Ecto neural progenitor cell (in vitro differentiated cells): ENCODE data around the gene SCAF8.
"Not testable (repeated sequence)": the region's sequence is repeated elsewhere in the genome, so short reads cannot be mapped to it uniquely, and the experiment has no call there.

Experiments used
- DNase-seq: peaks from one replicate; pipeline ENCODE4 v3.0.0-alpha.2; 2018; ENCODE audit warnings: low spot score

The SCAF8 gene

DNA sequence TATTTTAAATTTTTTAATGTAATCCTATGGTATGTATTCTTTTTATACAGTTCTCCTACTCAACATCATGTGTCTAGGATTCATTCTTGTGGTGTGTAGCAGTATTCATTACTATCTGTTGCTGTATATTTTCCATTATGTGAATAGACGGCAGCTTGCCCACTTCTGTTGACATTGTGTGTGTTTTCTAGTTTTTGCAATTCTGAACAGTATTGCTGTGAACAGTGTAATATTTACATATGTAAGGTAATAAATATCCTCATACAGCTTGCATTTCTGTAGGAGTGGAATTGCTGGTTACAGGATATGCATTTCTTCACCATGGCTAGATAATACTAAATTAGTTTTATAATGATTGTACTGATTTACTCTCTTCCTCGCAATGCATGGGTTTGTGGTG lies 51.9 kb downstream of the SCAF8 start:
- no peak for DNase-seq

DNA sequence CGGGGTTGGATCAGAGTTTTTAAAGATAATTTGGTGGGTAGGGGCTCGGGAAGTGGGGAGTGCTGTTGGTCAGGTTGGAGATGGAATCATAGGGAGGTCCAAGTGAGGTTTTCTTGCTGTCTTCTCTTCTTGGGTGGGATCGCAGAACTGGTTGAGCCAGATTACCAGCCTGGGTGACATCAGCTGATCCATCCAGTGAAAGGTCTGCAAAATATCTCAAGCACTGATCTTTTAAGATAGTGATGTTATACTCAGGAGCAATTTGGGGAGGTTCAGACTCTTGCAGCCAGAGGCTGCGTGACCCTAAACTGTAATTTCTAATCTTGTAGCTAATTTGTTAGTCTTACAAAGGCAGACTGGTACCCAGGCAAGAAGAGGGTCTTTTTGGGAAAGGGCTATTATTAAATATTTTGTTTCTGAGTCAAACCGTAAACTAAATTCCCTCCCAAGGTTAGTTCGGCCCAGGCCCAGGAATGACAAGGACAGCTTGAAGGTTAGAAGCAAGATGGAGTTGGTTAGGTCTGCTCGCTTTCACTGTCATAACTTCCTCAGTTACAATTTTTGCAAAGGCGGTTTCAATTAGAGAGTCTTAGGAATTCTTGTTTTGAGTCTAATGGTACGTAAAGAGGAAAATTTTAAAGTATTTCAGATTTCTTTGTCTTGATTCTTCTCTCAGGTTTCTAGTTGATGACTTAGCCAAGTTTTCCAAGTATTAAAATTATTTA lies 53.1 kb downstream of the SCAF8 start:
- no peak for DNase-seq

DNA sequence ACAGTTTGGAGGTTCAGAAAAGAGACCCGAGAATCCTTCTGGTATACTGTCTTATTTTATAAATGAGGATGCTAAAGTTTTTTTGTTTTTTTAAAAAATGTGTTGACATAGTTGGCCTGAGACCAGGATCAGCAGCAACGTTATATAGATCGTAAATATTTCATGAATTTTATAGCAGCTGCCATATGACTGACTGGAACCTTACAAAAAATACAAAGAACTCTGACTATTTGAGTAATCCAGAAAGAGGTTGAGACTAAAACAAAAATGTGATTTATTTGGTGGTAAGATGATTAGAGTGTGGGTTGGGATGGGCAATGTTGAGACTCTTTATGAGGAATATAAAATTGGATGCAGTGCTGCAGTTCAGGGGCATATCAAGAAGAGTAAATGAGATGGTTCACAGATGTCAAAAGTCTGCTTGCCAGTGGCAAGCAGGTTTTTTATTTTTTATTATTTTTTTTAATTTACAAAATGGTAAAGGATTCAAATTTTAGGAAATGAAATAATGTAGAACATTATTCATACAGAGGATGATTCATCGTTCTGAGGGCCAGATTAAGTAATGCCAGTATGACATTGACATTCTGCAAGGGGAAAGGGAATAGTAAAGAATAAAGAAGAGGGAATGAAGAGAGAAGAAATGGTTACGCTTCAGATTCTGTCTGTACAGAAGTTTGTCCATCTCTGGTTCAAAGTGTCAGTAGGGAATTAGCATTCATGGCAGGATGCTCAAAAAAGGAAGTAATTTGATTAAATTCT lies 58.5 kb downstream of the SCAF8 start:
- DNase-seq = no peak

- no peak for DNase-seq
Observed at GRCh38 chr6:154792325-154792724, 59.1 kb downstream of the SCAF8 start.

GRCh38 chr6:154792761-154793160 lies 59.5 kb downstream of the SCAF8 start:
- DNase-seq = no peak

DNA sequence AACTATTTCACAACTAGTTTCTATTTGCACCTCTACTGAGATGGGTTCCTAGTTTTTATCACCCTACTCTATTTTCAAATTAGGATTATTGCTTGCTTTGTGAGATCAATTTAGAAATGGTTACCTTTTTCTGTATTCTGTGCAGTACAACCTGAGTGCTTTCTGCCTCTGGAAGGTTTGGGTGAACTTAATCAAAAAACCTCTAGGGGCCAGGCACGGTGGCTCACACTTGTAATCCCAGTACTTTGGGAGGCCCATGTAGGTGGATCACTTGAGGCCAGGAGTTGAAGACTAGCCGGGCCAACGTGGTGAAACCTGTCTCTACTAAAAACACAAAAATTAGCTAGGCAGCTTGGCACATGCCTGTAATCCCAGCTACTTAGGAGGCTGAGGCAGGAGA lies 63.3 kb downstream of the SCAF8 start:
- no peak for DNase-seq

DNA sequence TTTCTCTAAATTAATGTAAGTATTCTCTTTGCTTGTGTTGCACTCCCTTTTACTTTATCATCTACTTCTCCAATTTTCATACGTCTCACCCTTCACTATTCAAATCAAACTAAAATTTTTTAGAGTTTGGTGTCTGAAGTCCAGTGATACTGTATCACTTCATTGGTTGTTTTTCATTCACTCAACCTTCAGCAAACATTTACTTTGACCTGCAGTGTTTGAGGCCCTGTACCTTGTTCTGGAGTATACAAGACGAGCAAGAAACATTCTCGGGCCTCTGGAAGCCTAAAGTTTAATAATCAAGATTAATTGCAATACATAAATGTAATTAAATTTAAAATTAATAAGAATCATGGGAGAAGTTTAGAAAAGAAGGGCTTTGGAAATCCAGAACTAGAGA lies 64.6 kb downstream of the SCAF8 start:
- no peak for DNase-seq

GRCh38 chr6:154800338-154800737 lies 67.1 kb downstream of the SCAF8 start:
- DNase-seq = no peak

DNA sequence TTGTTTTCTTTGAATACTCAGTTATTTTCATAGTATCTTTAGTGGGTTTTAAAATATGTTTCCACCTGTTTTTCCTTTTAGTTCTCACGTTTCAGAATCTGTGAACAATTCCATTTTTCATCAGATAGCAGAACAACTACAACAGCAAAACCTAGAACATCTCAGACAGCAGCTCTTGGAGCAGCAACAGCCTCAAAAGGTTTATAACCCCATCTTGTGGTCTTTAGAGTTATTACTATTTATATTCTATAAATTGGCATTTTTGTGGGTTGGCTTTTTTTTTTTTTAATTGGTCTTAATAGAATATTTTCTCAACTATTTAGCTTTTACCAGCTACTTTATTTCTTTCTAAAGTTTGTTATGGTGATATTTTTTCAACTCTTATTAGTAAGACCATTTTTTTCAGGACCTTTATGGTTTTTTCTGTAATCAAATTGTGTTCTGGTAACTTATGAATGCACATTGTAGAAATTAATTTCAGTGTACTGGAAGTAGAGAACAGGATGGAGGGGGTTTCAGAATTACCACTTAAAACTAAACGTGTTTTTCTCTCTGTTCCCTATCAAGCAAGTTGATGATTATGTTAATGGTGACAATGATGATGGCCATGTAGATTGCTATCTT lies 72.2 kb downstream of the SCAF8 start:
- no peak for DNase-seq

DNA sequence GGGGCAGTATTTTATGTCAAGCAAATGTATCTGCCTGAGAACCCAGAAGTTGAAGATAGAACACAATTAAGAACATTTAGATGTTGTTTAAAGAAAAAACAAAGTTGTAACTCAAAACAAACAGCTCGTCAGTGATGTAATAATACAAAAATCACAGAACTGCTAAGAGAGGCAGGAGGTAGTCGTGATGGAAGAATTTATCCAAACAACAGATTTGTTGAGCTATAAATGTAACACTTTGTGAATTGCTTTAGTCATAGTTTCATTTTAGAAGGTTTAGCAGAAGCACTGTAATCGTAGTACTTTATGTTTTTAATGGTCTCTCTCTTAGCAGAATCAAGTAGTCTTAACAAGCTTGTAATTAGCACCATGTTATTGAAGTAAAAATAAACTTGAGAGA lies 73.6 kb downstream of the SCAF8 start:
- DNase-seq = no peak

- not testable (repeated sequence) for DNase-seq
Observed at GRCh38 chr6:154811663-154812062, 78.4 kb downstream of the SCAF8 start.

DNA sequence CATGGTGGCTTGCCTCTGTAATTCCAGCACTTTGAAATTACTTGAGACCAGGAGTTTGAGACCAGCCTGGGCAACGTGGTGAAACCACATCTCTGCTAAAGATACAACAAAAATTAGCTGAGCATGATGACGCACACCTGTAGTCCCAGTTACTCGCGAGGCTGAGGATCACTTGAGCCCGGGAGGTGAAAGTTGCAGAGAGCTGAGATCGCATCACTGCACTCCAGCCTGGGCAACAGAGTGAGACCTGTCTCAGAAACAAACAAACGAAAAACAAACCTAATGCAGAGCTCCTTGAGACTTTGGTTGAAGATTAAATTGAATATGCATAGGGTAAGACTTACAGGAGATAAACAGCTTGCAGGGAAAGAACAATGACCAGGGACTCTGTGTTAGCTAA lies 80.8 kb downstream of the SCAF8 start:
- DNase-seq = no peak

DNA sequence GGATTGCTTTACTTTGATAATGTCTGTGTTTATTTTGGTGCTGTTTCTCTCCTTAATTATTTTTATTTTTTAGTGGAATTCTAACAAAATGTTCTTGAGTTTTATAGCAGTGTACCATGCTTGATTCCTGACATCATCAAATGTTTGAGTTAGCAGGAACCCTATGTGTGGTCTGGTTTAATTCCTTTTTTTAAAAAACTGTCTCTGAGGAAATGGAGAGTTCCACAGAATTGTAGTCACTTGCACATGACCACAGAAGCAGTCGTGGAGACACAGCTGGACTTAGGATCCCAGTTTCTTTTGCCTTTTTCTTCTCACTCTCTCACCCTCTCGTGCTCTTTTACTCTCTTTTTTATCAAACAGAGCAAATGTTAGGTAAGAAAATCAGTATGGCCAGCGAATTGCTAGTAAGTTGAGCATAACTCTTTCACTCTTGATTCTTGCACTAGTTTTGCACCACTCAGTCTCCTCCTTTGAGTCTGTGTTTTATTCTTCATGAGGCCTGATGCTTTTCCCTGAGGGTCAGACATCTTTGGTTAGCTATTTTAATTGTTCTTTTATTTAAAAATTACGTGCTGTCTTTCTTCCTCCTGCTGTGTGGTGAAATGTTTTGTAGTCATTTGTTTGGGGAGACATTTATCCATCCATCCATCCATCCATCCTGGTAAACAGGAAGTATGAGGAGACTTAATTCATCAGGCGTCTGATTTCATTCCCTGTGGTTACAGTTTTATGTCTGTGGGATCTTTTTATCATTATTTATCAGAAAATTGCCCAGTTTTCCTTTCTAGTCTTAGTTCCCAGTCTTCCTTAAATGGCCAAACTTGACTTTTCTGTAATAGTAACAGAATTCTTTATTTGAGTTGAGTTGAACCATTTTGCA lies 83.0 kb downstream of the SCAF8 start:
- no peak for DNase-seq

- no peak for DNase-seq
Observed at GRCh38 chr6:154821099-154821498, 87.9 kb downstream of the SCAF8 start.

GRCh38 chr6:154821638-154822037 lies 88.4 kb downstream of the SCAF8 start:
- DNase-seq = no peak

- no peak for DNase-seq
Observed at GRCh38 chr6:154822947-154823558, 89.8 kb downstream of the SCAF8 start.

GRCh38 chr6:154824076-154824475 lies 90.9 kb downstream of the SCAF8 start:
- no peak for DNase-seq

DNA sequence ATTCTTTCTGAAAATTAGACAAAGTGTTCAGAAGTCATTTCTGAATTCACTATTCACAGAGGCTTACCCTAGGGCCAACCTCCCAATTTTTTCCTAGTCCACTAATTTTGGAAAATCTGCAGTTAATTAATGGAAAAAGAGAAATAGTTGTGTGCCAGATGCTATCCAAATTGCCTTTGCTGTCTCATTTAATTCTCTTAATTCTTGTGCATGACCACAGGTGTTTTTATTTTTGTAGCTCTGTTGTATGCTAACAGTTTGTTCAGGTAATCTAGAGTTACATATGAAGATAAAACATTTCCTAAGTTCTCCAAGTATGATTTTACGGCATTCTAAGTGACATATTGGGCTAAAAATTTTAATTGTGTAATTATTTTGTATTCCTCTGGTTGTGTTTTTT lies 96.8 kb downstream of the SCAF8 start:
- DNase-seq = no peak

- no peak for DNase-seq
Observed at GRCh38 chr6:154830771-154831170, 97.6 kb downstream of the SCAF8 start.

DNA sequence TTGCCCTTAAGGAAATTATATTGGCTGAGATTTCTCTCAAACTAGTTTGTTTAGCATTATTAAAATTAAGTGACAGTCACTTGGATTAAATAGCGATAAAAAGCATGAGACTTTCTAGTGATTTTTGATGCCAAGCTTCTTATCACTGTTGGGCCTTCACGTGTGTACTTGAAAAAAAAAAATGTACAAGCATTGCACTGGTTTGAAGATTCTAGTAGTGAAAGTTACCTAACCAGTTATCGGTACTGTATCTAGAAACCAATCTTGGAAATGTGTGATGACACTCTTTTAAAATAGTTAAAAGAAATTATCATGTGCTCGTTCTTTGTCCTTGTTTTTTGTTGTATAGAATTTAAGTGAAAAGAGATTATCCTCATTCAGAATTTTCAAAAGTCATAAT lies 102.1 kb downstream of the SCAF8 start:
- no peak for DNase-seq

GRCh38 chr6:154839546-154839945 lies 106.3 kb downstream of the SCAF8 start:
- DNase-seq = no peak

DNA sequence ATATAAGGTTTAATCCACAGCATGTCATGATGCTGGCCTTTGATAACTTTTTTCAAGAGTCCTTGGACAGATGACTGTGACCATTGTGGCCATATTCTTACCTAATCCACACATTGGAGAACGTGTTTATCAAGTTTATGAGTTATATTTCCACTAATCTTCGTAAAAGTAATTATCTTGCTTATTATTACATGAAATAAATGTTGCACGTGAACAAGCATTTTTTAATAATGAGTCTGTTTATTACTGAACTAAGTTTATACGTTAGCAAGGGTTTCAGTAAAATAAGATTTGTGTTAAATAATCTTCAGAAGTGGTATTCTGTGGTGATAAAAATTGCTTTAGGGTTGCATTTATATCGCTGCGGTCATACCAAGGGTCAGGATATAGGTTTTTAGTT lies 107.1 kb downstream of the SCAF8 start:
- DNase-seq = no peak
